Measurements from ENCODE around the gene MXRA5.

The MXRA5 gene

GRCh38 chrX:3340016-3340415, 6.4 kb downstream of the MXRA5 start:
- H3K4me3 ChIP-seq (ENCODE audit: low read depth in 1 of 2, low read length in 2 of 2): no peak overlapping the region
- no peak overlapping the region for H3K9ac ChIP-seq (ENCODE audit: low read depth in 1 of 2, low read length in 2 of 2)
- H3K27ac ChIP-seq (ENCODE audit: low read depth, low read length): no peak overlapping the region
- H3K27me3 ChIP-seq (ENCODE audit: control insufficient read depth in 1 of 2, insufficient read depth in 2 of 2, low read length in 2 of 2): no peaks in the 10 kb centered on the region
- H3K36me3 ChIP-seq (ENCODE audit: control insufficient read depth in 1 of 2, insufficient read depth in 2 of 2, low read length in 2 of 2): no peaks in the 10 kb centered on the region
- H3K4me1 ChIP-seq (ENCODE audit: control insufficient read depth in 1 of 2, insufficient read depth in 2 of 2, low read length in 2 of 2): no peaks in the 10 kb centered on the region
- no peaks in the 10 kb centered on the region for H3K9me3 ChIP-seq (ENCODE audit: control insufficient read depth in 1 of 2, low read length in 2 of 2)

- H3K27ac ChIP-seq (ENCODE audit: low read depth, low read length): no peak overlapping the region
- H3K9ac ChIP-seq (ENCODE audit: low read depth in 1 of 2, low read length in 2 of 2): no peak overlapping the region
- H3K9me3 ChIP-seq (ENCODE audit: control insufficient read depth in 1 of 2, low read length in 2 of 2): no peaks in the 10 kb centered on the region
- no peak overlapping the region for H3K4me3 ChIP-seq (ENCODE audit: low read depth in 1 of 2, low read length in 2 of 2)
- no peaks in the 10 kb centered on the region for H3K4me1 ChIP-seq (ENCODE audit: control insufficient read depth in 1 of 2, insufficient read depth in 2 of 2, low read length in 2 of 2)
- no peaks in the 10 kb centered on the region for H3K36me3 ChIP-seq (ENCODE audit: control insufficient read depth in 1 of 2, insufficient read depth in 2 of 2, low read length in 2 of 2)
- no peaks in the 10 kb centered on the region for H3K27me3 ChIP-seq (ENCODE audit: control insufficient read depth in 1 of 2, insufficient read depth in 2 of 2, low read length in 2 of 2)
Measured at GRCh38 chrX:3326681-3327080, 19.8 kb downstream of the MXRA5 start.

- Histone ChIP-seq H3K27me3 (ENCODE audit: control insufficient read depth in 1 of 2, insufficient read depth in 2 of 2, low read length in 2 of 2) (no peaks in the 10 kb centered on the region), H3K9ac (ENCODE audit: low read depth in 1 of 2, low read length in 2 of 2) (no peak overlapping the region), H3K9me3 (ENCODE audit: control insufficient read depth in 1 of 2, low read length in 2 of 2) (no peaks in the 10 kb centered on the region), H3K4me3 (ENCODE audit: low read depth in 1 of 2, low read length in 2 of 2) (no peak overlapping the region), H3K27ac (ENCODE audit: low read depth, low read length) (no peak overlapping the region), H3K4me1 (ENCODE audit: control insufficient read depth in 1 of 2, insufficient read depth in 2 of 2, low read length in 2 of 2) (no peaks in the 10 kb centered on the region), H3K36me3 (ENCODE audit: control insufficient read depth in 1 of 2, insufficient read depth in 2 of 2, low read length in 2 of 2) (no peaks in the 10 kb centered on the region)
Measured at GRCh38 chrX:3320471-3321046, 25.9 kb downstream of the MXRA5 start.

GRCh38 chrX:3317191-3317718, 29.2 kb downstream of the MXRA5 start:
- Histone ChIP-seq H3K27me3 (ENCODE audit: control insufficient read depth in 1 of 2, insufficient read depth in 2 of 2, low read length in 2 of 2) (no peaks in the 10 kb centered on the region), H3K4me3 (ENCODE audit: low read depth in 1 of 2, low read length in 2 of 2) (no peak overlapping the region), H3K36me3 (ENCODE audit: control insufficient read depth in 1 of 2, insufficient read depth in 2 of 2, low read length in 2 of 2) (no peaks in the 10 kb centered on the region), H3K27ac (ENCODE audit: low read depth, low read length) (no peak overlapping the region), H3K4me1 (ENCODE audit: control insufficient read depth in 1 of 2, insufficient read depth in 2 of 2, low read length in 2 of 2) (no peaks in the 10 kb centered on the region), H3K9me3 (ENCODE audit: control insufficient read depth in 1 of 2, low read length in 2 of 2) (no peaks in the 10 kb centered on the region), H3K9ac (ENCODE audit: low read depth in 1 of 2, low read length in 2 of 2) (no peak overlapping the region)

- H3K27me3 ChIP-seq (ENCODE audit: control insufficient read depth in 1 of 2, insufficient read depth in 2 of 2, low read length in 2 of 2): no peaks in the 10 kb centered on the region
- no peak overlapping the region for H3K27ac ChIP-seq (ENCODE audit: low read depth, low read length)
- no peaks in the 10 kb centered on the region for H3K36me3 ChIP-seq (ENCODE audit: control insufficient read depth in 1 of 2, insufficient read depth in 2 of 2, low read length in 2 of 2)
- H3K9me3 ChIP-seq (ENCODE audit: control insufficient read depth in 1 of 2, low read length in 2 of 2): no peaks in the 10 kb centered on the region
- no peak overlapping the region for H3K4me3 ChIP-seq (ENCODE audit: low read depth in 1 of 2, low read length in 2 of 2)
- H3K4me1 ChIP-seq (ENCODE audit: control insufficient read depth in 1 of 2, insufficient read depth in 2 of 2, low read length in 2 of 2): no peaks in the 10 kb centered on the region
- H3K9ac ChIP-seq (ENCODE audit: low read depth in 1 of 2, low read length in 2 of 2): no peak overlapping the region
Measured at GRCh38 chrX:3312109-3312508, 34.3 kb downstream of the MXRA5 start.

- Histone ChIP-seq H3K36me3 (ENCODE audit: control insufficient read depth in 1 of 2, insufficient read depth in 2 of 2, low read length in 2 of 2) (no peaks in the 10 kb centered on the region), H3K9ac (ENCODE audit: low read depth in 1 of 2, low read length in 2 of 2) (no peak overlapping the region), H3K4me3 (ENCODE audit: low read depth in 1 of 2, low read length in 2 of 2) (no peak overlapping the region), H3K27me3 (ENCODE audit: control insufficient read depth in 1 of 2, insufficient read depth in 2 of 2, low read length in 2 of 2) (no peaks in the 10 kb centered on the region), H3K9me3 (ENCODE audit: control insufficient read depth in 1 of 2, low read length in 2 of 2) (no peaks in the 10 kb centered on the region), H3K27ac (ENCODE audit: low read depth, low read length) (no peak overlapping the region), H3K4me1 (ENCODE audit: control insufficient read depth in 1 of 2, insufficient read depth in 2 of 2, low read length in 2 of 2) (no peaks in the 10 kb centered on the region)
Measured at GRCh38 chrX:3307881-3308280, 38.6 kb downstream of the MXRA5 start.

GRCh38 chrX:3299636-3300035, 46.8 kb downstream of the MXRA5 start:
- H3K36me3 ChIP-seq (ENCODE audit: control insufficient read depth in 1 of 2, insufficient read depth in 2 of 2, low read length in 2 of 2): no peaks in the 10 kb centered on the region
- H3K9ac ChIP-seq (ENCODE audit: low read depth in 1 of 2, low read length in 2 of 2): no peak overlapping the region
- H3K4me1 ChIP-seq (ENCODE audit: control insufficient read depth in 1 of 2, insufficient read depth in 2 of 2, low read length in 2 of 2): no peaks in the 10 kb centered on the region
- H3K27ac ChIP-seq (ENCODE audit: low read depth, low read length): no peak overlapping the region
- H3K27me3 ChIP-seq (ENCODE audit: control insufficient read depth in 1 of 2, insufficient read depth in 2 of 2, low read length in 2 of 2): no peaks in the 10 kb centered on the region
- no peak overlapping the region for H3K4me3 ChIP-seq (ENCODE audit: low read depth in 1 of 2, low read length in 2 of 2)
- no peaks in the 10 kb centered on the region for H3K9me3 ChIP-seq (ENCODE audit: control insufficient read depth in 1 of 2, low read length in 2 of 2)

- H3K27me3 ChIP-seq (ENCODE audit: control insufficient read depth in 1 of 2, insufficient read depth in 2 of 2, low read length in 2 of 2): no peaks in the 10 kb centered on the region
- no peaks in the 10 kb centered on the region for H3K9me3 ChIP-seq (ENCODE audit: control insufficient read depth in 1 of 2, low read length in 2 of 2)
- no peak overlapping the region for H3K9ac ChIP-seq (ENCODE audit: low read depth in 1 of 2, low read length in 2 of 2)
- no peaks in the 10 kb centered on the region for H3K4me1 ChIP-seq (ENCODE audit: control insufficient read depth in 1 of 2, insufficient read depth in 2 of 2, low read length in 2 of 2)
- H3K4me3 ChIP-seq (ENCODE audit: low read depth in 1 of 2, low read length in 2 of 2): no peak overlapping the region
- H3K36me3 ChIP-seq (ENCODE audit: control insufficient read depth in 1 of 2, insufficient read depth in 2 of 2, low read length in 2 of 2): no peaks in the 10 kb centered on the region
- H3K27ac ChIP-seq (ENCODE audit: low read depth, low read length): no peak overlapping the region
Measured at GRCh38 chrX:3295731-3296130, 50.7 kb downstream of the MXRA5 start.

GRCh38 chrX:3293251-3293650, 53.2 kb downstream of the MXRA5 start:
- Histone ChIP-seq H3K9ac (ENCODE audit: low read depth in 1 of 2, low read length in 2 of 2) (no peak overlapping the region), H3K4me3 (ENCODE audit: low read depth in 1 of 2, low read length in 2 of 2) (no peak overlapping the region), H3K36me3 (ENCODE audit: control insufficient read depth in 1 of 2, insufficient read depth in 2 of 2, low read length in 2 of 2) (no peaks in the 10 kb centered on the region), H3K27me3 (ENCODE audit: control insufficient read depth in 1 of 2, insufficient read depth in 2 of 2, low read length in 2 of 2) (no peaks in the 10 kb centered on the region), H3K9me3 (ENCODE audit: control insufficient read depth in 1 of 2, low read length in 2 of 2) (no peaks in the 10 kb centered on the region), H3K4me1 (ENCODE audit: control insufficient read depth in 1 of 2, insufficient read depth in 2 of 2, low read length in 2 of 2) (no peaks in the 10 kb centered on the region), H3K27ac (ENCODE audit: low read depth, low read length) (no peak overlapping the region)

GRCh38 chrX:3290561-3290960, 55.9 kb downstream of the MXRA5 start:
- Histone ChIP-seq H3K4me1 (ENCODE audit: control insufficient read depth in 1 of 2, insufficient read depth in 2 of 2, low read length in 2 of 2) (no peaks in the 10 kb centered on the region), H3K36me3 (ENCODE audit: control insufficient read depth in 1 of 2, insufficient read depth in 2 of 2, low read length in 2 of 2) (no peaks in the 10 kb centered on the region), H3K27me3 (ENCODE audit: control insufficient read depth in 1 of 2, insufficient read depth in 2 of 2, low read length in 2 of 2) (no peaks in the 10 kb centered on the region), H3K9me3 (ENCODE audit: control insufficient read depth in 1 of 2, low read length in 2 of 2) (no peaks in the 10 kb centered on the region), H3K27ac (ENCODE audit: low read depth, low read length) (no peak overlapping the region), H3K4me3 (ENCODE audit: low read depth in 1 of 2, low read length in 2 of 2) (no peak overlapping the region), H3K9ac (ENCODE audit: low read depth in 1 of 2, low read length in 2 of 2) (no peak overlapping the region)

Measured in duodenal mucosa (tissue), 2 donors.